ENCODE results near the gene UXS1.

Gene UXS1

DNA sequence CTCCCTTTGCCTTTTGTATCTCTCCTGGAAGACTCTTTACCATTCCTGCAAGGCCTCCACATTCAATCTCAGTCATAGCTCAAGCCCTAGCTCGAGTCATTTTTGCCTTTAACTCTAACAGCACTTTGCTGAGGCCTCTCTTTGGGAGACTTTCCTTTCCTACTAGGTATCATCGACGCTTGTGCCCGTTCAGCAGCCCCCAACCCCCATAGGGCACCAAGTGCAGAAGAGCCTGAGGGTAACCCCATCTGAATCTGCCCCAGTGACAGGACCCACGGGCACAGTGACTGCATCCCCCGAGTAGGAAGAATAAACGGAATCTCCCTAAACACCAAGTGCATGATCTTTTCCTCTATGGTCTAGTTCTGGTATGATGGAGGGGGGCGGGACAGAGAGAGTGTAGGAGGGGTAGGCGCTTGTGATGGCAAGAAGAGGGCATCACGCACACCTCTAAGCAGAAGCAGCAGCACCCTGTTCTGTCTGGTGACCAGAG is 66.3 kb downstream of the UXS1 start:
- no peak for DNase-seq

DNA sequence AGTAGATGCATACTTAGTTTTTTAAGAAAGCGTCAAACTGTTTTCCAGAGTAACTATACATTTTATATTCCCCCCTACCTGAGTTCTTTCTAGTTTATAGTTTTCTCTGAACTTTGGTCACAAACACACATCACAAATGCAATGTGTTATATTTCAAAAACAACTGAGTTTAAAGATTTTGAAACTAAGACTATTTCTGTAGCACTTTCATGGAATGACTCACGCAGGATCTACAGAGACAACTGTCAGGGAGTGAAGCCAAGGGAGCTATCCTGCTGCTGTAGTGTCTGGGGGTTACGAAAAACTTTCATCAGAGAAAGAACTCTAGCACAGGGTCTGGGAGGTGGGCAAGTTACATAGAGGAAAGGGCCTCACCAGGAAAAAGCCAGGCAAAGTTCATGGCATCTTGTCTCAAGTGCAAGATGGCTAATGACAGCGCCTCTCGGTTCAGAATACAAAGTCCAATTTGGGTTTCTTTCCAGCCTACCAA is 66.8 kb downstream of the UXS1 start:
- no peak for DNase-seq

DNA sequence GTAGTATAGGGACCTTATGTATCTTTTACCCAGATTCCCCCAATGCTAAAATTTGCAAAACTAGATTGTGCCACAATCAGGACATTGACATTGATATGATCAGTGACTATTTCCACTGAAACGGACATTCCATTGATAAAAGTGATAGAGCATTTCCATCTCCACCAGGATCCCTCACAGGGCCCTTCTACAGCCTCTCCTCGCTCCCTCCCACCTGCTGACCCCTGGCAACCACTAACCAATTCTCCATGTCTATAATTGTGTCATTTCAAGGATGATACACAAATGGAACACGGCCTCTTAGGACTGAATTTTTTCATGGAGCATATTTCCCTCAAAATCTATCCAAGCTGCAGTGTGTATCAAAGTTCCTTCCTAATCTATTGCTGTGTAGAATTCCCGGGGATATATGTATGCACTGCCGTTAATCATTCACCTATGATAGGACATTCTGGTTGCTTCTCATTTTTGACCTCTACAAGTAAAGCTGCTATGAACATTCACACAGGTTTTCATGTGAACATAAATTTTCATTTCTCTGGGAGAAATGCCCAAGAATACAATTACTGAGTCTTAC is 67.3 kb downstream of the UXS1 start:
- no peak for DNase-seq

GRCh38 chr2:106126295-106126694 is 67.8 kb downstream of the UXS1 start:
- no peak for DNase-seq

GRCh38 chr2:106124905-106125549 is 69.1 kb downstream of the UXS1 start:
- peak; percentile 22 for DNase-seq

DNA sequence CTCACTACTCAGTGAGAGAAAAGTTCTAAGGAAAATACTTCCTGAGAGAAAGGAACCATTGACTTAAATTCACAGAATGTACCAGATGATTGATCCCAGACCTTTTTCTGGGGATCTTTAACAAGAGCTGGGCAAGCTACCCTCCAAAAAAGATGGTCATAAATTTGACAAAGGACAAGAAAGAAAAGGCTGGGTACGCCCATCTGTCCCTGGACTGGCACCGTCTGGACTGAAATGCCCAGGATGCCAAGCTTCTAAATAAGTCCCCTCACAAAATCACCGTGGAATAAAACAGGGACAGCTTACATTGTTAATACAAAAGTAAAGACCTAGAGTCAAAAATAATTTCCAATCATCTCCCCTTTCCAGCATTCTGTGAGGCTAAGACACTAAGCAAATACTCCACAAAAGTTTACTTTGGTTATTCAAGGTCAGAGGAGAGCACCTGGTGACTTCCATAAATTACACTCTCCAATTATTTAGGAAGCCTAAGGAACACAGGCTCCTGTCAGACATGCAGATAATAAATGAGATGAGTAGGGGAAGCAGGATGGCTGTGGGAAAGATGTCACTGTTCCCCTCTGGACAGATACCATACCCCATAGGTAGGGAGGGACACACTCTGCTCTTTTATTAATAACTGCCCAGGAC is 69.9 kb downstream of the UXS1 start:
- no peak for DNase-seq

GRCh38 chr2:106122157-106122556 is 71.9 kb downstream of the UXS1 start:
- DNase-seq = no peak

- no peak for DNase-seq
These were observed 73.7 kb downstream of the UXS1 start for GRCh38 chr2:106120432-106120831.

GRCh38 chr2:106119074-106119473 is 75.0 kb downstream of the UXS1 start:
- DNase-seq = no peak

DNA sequence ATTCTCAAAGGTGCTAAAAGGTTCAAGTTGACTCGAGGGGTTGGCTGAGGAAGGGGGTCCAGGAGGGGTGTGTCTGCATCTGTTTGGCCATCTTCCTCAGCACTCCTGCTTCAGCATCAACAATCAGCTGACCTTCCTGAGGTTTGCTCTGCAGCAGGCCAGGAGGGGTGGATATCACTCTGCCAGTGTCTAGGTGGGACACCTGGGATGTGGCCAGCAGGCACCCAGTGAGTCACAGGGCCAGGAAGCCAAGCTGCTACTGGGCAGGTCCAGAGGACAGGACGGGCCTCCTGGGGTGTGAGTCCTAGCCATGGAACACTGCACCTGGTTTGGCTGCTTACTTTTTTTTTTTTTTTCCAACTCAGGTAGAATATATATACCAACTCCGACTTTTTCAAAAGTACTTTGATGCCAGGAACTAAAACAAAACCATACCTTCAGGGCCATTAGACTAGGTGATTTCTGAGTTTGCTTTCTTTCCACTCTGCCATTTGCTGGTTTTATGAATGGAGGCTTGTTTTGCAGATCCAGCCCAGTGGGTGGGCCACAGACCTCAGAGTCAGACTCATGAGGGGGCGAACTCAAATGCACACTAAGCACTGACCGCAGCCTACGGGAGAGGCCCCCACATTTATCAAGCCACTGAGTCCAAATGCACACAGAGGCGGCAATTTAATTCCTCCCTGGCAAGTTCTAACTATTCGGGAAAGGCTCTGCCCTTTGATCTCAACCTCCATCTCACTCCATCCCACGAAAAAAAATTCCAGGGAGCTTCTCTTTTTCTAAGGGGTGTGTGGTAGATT is 76.0 kb downstream of the UXS1 start:
- no peak for DNase-seq

DNA sequence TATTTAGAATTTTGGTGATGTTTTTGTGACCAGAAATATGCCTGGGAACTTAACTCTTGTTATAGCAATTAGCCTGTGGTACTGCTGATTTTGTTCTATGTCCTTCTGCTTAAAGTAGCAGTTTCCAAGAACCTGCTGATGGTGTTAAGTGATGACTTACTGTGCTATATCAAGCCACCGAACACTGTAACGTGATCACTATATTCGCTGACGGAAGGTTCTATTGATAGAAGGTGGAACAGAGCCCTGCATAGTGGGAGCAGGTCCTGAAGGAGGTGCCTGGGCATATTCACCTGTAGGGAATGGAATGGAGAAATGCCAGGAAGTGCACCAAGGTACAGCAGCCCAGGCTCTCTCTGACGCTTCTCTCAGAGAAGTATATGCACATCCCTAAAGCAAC is 76.8 kb downstream of the UXS1 start:
- no peak for DNase-seq

DNA sequence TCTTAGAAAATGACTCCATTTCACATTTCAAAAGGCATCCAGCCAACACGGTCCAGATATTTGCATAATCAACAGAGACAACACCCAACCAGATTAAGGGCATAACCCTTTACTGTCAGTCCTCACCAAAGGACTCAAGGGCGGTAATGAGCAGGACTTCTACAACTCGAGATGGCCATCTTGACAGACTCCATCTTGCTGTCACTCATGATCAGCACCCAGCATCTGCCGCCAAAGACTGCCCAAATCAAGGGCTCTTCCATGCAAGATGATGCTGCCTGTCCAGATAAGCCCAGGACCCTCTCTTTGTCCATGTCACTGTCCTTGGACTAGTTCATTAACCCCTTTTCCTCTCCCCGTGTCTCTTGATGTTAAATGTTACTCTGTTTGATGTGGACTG is 77.9 kb downstream of the UXS1 start:
- no peak for DNase-seq

DNA sequence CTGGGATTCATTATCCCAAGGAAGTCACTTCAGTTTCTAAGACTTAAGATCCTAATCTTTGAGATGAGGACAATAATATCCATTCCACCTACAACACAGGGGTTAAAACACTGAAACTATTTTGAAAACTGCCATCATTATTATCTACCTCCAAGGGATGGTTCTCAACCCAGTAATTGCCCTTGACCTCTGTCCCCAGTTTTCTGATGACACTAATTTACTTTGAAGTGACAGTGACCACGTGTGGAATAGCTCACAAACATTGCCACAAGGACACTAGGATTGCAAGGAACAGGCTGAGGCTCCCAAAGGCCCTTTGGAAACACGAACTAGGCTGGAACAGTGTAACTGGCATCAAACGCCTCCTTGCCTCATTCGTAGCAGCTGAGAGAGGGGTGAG is 78.4 kb downstream of the UXS1 start:
- no peak for DNase-seq

DNA sequence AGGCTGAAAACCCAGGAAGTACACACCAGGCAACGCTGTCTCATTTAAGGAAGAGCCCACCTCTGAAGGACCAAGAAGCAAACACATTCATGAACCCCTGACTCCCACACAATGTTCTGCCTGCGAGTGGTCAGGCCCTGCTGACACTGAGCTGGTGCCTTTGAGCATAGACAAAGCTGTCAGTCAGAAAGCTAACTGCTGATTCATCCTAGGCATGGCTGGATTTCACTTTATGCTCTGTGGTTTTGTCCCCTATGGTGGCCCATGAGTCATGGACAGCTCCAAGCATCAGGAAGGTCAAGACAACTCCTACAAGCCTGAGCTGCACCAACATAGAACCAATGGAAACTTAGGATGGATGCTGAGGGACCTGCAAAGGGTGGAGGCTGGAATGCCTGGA is 78.9 kb downstream of the UXS1 start:
- DNase-seq = no peak

- no peak for DNase-seq
These were observed 79.9 kb downstream of the UXS1 start for GRCh38 chr2:106114166-106114565.

DNA sequence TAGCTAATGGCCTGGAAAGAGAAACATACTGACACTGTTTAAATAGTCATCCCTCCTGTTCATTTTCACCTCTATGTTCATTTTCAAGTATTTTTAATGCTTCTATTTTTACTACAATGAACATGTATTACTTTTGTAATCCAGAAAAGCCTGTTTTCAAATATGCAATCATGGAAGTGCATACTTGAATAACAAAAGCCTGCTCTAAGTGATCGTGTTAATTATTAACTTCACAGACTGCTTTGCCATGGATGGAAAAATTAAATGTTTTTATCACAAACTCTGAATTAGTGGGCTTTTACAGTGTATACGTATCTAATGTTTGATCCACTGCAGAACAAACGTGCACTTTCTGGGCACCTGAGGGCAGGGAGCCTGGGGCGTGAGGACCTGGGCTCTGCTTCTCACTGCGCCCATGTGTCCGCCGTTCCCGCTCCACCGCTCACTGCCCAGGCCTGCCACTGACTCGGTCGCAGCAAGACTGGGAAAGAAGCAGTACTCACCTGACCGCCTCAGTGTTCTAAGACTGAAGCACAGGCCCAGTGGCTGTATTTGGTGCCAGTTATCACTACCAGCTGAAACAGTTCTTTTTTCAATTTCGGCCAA is 80.6 kb downstream of the UXS1 start:
- DNase-seq = no peak

DNA sequence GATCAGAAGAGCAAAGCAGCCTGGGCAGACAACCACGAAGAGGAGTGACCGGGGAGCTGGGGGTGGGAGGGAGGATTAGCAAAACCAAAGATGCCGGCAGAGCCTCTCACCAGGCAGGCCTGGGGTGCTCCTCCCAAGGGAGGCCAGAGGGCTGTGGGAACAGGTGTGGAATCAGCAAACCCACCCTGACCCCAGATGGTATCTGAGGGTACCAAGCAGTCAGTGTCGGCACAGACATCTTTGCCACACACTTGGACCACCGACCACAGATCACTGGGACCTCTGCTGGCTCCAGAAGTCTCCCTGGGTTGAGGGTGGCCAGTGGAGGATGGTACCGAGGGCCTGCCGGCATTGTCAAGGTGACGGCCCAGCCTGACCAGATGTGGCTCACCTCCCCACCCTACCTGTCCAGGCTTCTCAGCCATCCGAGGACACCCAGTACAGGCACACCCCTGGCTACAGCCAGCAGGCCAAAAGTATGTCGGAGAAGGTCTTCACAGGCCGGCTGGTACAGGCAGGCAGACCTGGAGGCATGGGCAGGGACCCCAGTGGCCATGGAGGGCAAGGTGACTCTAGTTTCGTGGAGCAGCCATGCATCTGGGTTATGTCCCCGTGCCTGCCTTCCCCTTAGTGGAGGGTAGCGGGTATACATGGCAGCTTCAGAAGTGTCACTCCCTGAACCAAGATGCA is 82.1 kb downstream of the UXS1 start:
- DNase-seq = no peak

DNA sequence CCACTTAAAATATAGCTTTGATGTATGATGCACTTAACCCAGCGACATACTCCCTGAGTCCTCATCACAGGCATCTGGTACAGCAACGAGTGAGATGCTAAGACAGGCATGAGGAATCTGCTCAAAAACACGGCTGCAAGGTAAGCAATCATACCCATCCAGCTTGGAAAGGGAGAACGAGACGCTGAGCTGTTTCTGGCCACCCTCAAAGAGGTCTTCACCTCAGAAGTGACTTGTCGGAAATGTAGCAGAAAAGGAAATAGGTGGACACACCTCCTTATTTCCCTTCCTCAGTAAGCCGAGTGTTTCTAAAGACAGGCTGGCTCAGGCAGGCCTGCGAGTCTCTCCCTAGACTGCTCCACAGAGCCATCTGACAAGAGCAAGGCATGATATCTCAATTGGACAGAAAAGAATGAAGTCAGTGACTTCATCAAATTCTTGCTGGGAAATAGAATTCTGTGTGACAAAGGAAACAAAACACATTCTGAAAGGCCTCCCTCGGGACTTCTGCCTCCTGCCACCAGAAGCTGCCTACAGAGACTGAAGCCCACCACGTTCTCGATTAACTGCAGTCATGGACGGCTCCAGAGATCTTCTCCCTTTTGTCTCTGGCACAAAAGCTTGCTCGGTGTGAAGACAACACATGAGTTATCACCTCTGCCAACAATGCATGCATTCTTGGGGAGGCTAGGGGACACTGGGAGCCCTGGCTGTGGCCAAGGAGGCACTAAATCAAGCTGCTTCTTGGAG is 84.3 kb downstream of the UXS1 start:
- no peak for DNase-seq

DNA sequence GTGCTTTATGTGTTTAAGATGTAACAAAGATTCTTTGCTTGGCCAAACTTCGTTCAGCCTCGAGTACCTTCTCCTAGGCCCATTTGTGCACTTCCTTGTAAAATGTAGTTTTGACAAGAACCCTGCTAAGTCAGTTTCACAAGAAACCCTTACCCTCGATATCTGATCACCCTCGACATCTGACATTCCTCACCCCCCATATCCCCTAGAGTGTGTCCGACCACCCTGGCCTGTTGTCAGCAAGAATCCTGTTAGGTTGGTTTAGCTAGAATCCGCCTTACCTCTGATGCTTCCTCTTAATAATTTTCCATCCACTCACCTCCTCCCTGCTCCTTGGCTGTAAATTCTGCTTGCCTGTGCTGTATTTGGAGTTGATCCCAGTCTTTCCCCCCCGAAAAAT is 85.3 kb downstream of the UXS1 start:
- no peak for DNase-seq

DNA sequence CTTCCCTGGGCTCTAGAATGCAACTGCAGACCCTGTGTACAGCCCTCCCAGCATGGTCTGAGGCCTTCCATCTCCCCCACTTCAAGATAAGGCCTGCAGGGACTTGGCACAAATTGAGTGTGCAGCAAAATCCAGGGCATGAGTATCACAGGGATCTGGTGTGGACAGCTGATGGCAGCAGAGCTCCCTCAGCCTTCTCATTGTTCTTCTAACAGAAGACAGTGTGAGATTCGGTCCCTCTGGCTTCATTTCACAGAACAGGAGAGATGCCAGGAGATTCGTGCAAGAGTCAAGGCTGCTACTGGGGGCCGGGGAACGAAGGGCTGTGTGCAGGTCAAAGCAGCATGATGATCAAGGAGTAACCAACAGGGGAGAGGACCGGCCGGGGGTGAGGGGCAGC is 85.8 kb downstream of the UXS1 start:
- no peak for DNase-seq

GRCh38 chr2:106107509-106108131 is 86.5 kb downstream of the UXS1 start:
- peak; percentile 41 for DNase-seq
